ENCODE results near the gene SELENON.
A peak's percentile ranks its signal among the peaks of the same experiment; 100 is the strongest.

SELENON gene

DNA sequence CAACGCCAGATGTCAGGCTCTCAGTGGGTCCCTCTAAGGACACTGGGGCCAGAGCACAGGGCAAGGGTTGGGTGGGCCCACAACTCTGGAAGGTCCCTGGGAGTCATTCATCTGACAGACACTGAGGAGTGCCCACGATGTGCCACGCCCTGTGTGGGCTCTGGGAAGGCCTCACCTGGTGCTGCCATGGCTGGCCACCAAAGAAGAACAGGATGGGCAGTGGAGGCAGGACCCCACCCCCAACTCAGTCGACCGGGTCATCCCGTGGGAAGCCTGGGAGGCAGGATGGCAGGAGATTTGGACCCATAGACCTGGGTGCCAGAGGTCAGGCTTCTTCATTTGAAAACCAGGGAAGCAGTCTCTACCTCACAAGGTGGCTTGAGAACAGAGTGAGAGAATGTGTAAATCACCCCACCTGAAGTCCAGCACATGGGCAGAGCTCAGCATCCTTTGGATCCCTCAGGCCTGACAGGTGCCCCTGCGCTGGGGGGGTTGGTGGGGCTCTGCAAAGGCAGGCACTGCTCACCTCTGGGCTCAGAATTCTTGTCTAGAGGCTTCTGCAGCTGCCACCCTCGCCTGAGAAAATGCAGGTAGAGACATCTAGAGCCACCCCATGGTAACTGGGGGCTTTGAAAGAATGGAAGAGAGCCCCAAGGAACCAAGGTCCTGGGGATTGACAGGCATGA is 1.2 kb upstream of the SELENON start:
- CTCF ChIA-PET = interaction anchor here (0.6 to 3.9 kb wide), 38 partner anchors 8 to 566 kb away, joined by 3 to 32 read pairs (median 4); partner anchors contain the start of genes MTFR1L and SYF2
- H3K27ac ChIP-seq (ENCODE audit: extremely low read depth, low read depth, low read length) = no peak overlapping the region
- H3K4me1 ChIP-seq (ENCODE audit: control insufficient read depth, insufficient read depth, low read length) = peaks cover 2% of the 10 kb centered on the region; the same call in 1 of the 2 replicates
- no peak overlapping the region for H3K4me3 ChIP-seq (ENCODE audit: low read depth, low read length)
- H3K36me3 ChIP-seq (ENCODE audit: control insufficient read depth in 2 of 2, insufficient read depth in 1 of 2, low read length in 2 of 2) = peaks cover 3 to 11% of the 10 kb centered on the region in 2 experiments; a peak in 2 of 3 replicates
- no peaks in the 10 kb centered on the region for H3K9me3 ChIP-seq (ENCODE audit: control insufficient read depth, insufficient read depth, low read depth, low read length)
- POLR2A ChIA-PET = interaction anchor here (1.0 to 3.1 kb wide), 2 partner anchors 11 to 551 kb away, joined by 3 to 14 read pairs; partner anchors contain the start of gene RSRP1
- TF ChIP-seq MEIS1 (CRISPR knock-in tag; IDR thresholded peaks at IDR 0.05; ENCODE audit: borderline replicate concordance) (no peak), HOXD13 (CRISPR knock-in tag; IDR thresholded peaks at IDR 0.05; ENCODE audit: borderline replicate concordance) (no peak), BCL11B (tag by site-specific recombination; IDR thresholded peaks at IDR 0.05; ENCODE audit: low read depth) (no peak), SETDB1 (IDR thresholded peaks at IDR 0.05; ENCODE audit: insufficient read length, low read length) (no peak), ZNF707 (tag by site-specific recombination; IDR thresholded peaks at IDR 0.05) (no peak), ZNF664 (tag by site-specific recombination; IDR thresholded peaks at IDR 0.05) (no peak), ZNF530 (tag by site-specific recombination; IDR thresholded peaks at IDR 0.05; ENCODE audit: low read depth) (no peak), ZNF416 (tag by site-specific recombination; IDR thresholded peaks at IDR 0.05) (no peak)
- TF ChIP-seq, protein P1, sequence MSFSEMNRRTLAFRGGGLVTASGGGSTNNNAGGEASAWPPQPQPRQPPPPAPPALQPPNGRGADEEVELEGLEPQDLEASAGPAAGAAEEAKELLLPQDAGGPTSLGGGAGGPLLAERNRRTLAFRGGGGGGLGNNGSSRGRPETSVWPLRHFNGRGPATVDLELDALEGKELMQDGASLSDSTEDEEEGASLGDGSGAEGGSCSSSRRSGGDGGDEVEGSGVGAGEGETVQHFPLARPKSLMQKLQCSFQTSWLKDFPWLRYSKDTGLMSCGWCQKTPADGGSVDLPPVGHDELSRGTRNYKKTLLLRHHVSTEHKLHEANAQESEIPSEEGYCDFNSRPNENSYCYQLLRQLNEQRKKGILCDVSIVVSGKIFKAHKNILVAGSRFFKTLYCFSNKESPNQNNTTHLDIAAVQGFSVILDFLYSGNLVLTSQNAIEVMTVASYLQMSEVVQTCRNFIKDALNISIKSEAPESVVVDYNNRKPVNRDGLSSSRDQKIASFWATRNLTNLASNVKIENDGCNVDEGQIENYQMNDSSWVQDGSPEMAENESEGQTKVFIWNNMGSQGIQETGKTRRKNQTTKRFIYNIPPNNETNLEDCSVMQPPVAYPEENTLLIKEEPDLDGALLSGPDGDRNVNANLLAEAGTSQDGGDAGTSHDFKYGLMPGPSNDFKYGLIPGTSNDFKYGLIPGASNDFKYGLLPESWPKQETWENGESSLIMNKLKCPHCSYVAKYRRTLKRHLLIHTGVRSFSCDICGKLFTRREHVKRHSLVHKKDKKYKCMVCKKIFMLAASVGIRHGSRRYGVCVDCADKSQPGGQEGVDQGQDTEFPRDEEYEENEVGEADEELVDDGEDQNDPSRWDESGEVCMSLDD (tag by site-specific recombination; IDR thresholded peaks at IDR 0.05) = no peak
- TF ChIP-seq, protein P2, sequence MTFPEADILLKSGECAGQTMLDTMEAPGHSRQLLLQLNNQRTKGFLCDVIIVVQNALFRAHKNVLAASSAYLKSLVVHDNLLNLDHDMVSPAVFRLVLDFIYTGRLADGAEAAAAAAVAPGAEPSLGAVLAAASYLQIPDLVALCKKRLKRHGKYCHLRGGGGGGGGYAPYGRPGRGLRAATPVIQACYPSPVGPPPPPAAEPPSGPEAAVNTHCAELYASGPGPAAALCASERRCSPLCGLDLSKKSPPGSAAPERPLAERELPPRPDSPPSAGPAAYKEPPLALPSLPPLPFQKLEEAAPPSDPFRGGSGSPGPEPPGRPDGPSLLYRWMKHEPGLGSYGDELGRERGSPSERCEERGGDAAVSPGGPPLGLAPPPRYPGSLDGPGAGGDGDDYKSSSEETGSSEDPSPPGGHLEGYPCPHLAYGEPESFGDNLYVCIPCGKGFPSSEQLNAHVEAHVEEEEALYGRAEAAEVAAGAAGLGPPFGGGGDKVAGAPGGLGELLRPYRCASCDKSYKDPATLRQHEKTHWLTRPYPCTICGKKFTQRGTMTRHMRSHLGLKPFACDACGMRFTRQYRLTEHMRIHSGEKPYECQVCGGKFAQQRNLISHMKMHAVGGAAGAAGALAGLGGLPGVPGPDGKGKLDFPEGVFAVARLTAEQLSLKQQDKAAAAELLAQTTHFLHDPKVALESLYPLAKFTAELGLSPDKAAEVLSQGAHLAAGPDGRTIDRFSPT (tag by site-specific recombination; IDR thresholded peaks at IDR 0.05) = no peak

DNA sequence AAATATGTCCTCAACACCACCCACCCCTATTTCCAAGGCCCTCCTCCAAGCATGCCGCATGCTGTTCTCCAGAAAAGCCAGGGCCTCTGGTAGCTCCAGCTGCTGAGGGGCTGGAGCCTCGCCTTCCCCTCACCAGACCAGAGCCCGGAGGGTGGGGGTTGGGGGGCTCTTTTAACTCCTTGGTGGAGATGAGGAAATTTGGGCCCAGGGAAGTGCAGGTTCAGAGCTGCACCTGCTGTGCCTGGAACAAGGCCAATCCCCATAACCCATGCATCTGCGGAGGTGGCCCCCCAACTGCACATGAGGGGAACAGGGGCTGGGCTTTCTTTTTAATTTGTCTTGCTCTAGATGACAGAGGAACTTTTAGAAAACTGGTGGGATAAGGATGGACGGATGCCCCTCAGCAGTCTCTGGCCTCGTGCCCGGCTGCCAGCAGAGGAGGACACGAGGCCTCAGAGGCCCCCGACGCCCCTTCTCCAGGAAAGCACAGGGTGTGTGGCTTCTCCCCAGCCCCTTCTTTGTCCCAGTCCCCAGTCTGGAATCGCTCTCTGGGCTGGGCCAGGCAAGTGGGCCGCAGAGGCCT is 550 bp upstream of the SELENON start:
- H3K4me3 ChIP-seq (ENCODE audit: low read depth, low read length) = peak overlapping the region; percentile 47
- peaks cover 3 to 16% of the 10 kb centered on the region in 2 experiments; a peak in 2 of 3 replicates for H3K36me3 ChIP-seq (ENCODE audit: control insufficient read depth in 2 of 2, insufficient read depth in 1 of 2, low read length in 2 of 2)
- POLR2A ChIA-PET = interaction anchor here (1.1 to 3.1 kb wide), 3 partner anchors 10 to 552 kb away, joined by 4 to 14 read pairs (median 4); partner anchors contain the start of gene RSRP1
- peaks cover 2% of the 10 kb centered on the region; the same call in 1 of the 2 replicates for H3K4me1 ChIP-seq (ENCODE audit: control insufficient read depth, insufficient read depth, low read length)
- CTCF ChIA-PET = interaction anchor here (0.6 to 3.9 kb wide), 9 partner anchors 11 to 561 kb away, joined by 3 to 32 read pairs (median 4); no protein-coding TSS in a partner anchor
- H3K9me3 ChIP-seq (ENCODE audit: control insufficient read depth, insufficient read depth, low read depth, low read length) = no peaks in the 10 kb centered on the region
- peak overlapping the region; percentile 50; the same call in 1 of the 2 replicates for H3K27ac ChIP-seq (ENCODE audit: extremely low read depth, low read depth, low read length)
- TF ChIP-seq, protein P3, sequence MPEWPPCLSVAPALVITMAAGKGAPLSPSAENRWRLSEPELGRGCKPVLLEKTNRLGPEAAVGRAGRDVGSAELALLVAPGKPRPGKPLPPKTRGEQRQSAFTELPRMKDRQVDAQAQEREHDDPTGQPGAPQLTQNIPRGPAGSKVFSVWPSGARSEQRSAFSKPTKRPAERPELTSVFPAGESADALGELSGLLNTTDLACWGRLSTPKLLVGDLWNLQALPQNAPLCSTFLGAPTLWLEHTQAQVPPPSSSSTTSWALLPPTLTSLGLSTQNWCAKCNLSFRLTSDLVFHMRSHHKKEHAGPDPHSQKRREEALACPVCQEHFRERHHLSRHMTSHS (tag by site-specific recombination; IDR thresholded peaks at IDR 0.05) = no peak
- TF ChIP-seq, protein P4, sequence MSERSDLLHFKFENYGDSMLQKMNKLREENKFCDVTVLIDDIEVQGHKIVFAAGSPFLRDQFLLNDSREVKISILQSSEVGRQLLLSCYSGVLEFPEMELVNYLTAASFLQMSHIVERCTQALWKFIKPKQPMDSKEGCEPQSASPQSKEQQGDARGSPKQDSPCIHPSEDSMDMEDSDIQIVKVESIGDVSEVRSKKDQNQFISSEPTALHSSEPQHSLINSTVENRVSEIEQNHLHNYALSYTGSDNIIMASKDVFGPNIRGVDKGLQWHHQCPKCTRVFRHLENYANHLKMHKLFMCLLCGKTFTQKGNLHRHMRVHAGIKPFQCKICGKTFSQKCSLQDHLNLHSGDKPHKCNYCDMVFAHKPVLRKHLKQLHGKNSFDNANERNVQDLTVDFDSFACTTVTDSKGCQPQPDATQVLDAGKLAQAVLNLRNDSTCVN (tag by site-specific recombination; optimal IDR thresholded peaks at IDR 0.05) = no peak
- TF ChIP-seq ZNF600 (tag by site-specific recombination; IDR thresholded peaks at IDR 0.05) = 0 out of 2 replicates have a peak, but pooled peaks have one; percentile 66
- TF ChIP-seq, protein P5, sequence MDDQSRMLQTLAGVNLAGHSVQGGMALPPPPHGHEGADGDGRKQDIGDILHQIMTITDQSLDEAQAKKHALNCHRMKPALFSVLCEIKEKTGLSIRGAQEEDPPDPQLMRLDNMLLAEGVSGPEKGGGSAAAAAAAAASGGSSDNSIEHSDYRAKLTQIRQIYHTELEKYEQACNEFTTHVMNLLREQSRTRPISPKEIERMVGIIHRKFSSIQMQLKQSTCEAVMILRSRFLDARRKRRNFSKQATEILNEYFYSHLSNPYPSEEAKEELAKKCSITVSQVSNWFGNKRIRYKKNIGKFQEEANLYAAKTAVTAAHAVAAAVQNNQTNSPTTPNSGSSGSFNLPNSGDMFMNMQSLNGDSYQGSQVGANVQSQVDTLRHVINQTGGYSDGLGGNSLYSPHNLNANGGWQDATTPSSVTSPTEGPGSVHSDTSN (CRISPR knock-in tag; IDR thresholded peaks at IDR 0.05) = no peak
- TF ChIP-seq ZEB2 (tag by site-specific recombination; IDR thresholded peaks at IDR 0.05) = 0 out of 2 replicates have a peak, but pooled peaks have one; percentile 45
- TF ChIP-seq ZNF76 (tag by site-specific recombination; IDR thresholded peaks at IDR 0.05; ENCODE audit: borderline replicate concordance, low read depth) = peak; percentile 51; the same call in 1 of the 2 replicates
- TF ChIP-seq, protein P1 (tag by site-specific recombination; IDR thresholded peaks at IDR 0.05) = 0 out of 2 replicates have a peak, but pooled peaks have one; percentile 41
- TF ChIP-seq KLF7 (tag by site-specific recombination; IDR thresholded peaks at IDR 0.05; ENCODE audit: borderline replicate concordance) = peak; percentile 22; the same call in 1 of the 2 replicates
- TF ChIP-seq, protein P6, sequence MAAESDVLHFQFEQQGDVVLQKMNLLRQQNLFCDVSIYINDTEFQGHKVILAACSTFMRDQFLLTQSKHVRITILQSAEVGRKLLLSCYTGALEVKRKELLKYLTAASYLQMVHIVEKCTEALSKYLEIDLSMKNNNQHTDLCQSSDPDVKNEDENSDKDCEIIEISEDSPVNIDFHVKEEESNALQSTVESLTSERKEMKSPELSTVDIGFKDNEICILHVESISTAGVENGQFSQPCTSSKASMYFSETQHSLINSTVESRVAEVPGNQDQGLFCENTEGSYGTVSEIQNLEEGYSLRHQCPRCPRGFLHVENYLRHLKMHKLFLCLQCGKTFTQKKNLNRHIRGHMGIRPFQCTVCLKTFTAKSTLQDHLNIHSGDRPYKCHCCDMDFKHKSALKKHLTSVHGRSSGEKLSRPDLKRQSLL (tag by site-specific recombination; IDR thresholded peaks at IDR 0.05) = 0 out of 2 replicates have a peak, but pooled peaks have one; percentile 22
- TF ChIP-seq ZBTB20 (tag by site-specific recombination; IDR thresholded peaks at IDR 0.05) = peak; percentile 60; the same call in 1 of the 2 replicates

Measured in HEK293 (cell line).